NCI-H187 (cell line): ENCODE measurements around the gene MS4A10.
A peak's percentile ranks its signal among the peaks of the same experiment; 100 is the strongest.

Source experiments
- DNase-seq, 2 experiments: peaks; one replicate each; lab custom pipeline; 2025; lab: John Stamatoyannopoulos, UW

The MS4A10 gene

DNA sequence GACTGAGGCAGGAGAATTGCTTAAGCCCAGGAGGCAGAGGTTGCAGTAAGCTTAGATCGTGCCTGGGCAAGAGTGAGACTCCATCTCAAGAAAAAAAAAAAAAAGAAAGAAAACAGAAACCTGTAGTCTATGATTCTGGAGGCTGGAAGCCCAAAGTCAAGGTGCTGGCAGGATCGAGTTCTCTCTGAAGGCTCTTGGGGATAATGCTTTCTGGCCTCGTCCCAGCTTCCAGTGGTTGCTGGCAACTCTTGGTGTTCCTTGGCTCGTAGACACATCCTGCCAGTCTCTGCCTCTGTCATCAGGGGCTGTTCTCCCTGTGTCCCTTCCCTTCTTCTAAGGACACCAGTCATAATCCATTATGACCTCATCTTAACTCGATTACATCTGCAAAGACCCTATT lies 40.0 kb downstream of the MS4A10 start:
- DNase-seq: no peak

DNA sequence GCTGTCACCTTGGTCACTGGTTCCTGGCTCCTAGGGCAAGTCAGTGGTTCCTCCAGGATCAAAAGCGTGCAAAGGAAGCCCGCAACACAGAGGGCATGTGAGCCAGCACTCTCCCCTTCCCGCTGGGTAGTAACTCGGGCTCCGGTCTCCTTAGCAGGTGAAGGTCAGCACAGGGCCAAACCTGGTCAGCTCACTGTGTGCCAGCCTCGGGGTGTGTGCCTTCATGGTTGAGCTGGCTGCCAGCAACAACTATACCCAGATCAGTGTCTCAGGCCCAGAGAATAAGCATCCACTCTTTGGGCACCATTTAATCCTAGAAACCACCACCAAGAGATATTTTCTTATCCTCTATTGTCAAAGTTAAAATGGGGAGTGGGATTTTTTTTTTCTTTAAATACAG lies 40.7 kb downstream of the MS4A10 start:
- no peak for DNase-seq

GRCh38 chr11:60830478-60831142 lies 45.5 kb downstream of the MS4A10 start:
- DNase-seq: no peak

GRCh38 chr11:60831143-60831500 lies 46.0 kb downstream of the MS4A10 start:
- peak; percentile 49 to 59 for DNase-seq

GRCh38 chr11:60831501-60832079 lies 46.5 kb downstream of the MS4A10 start:
- DNase-seq: no peak

- DNase-seq: no peak
Measured at GRCh38 chr11:60834742-60835533, 49.8 kb downstream of the MS4A10 start.

- DNase-seq: no peak
Measured at GRCh38 chr11:60835534-60835846, 50.4 kb downstream of the MS4A10 start.

DNA sequence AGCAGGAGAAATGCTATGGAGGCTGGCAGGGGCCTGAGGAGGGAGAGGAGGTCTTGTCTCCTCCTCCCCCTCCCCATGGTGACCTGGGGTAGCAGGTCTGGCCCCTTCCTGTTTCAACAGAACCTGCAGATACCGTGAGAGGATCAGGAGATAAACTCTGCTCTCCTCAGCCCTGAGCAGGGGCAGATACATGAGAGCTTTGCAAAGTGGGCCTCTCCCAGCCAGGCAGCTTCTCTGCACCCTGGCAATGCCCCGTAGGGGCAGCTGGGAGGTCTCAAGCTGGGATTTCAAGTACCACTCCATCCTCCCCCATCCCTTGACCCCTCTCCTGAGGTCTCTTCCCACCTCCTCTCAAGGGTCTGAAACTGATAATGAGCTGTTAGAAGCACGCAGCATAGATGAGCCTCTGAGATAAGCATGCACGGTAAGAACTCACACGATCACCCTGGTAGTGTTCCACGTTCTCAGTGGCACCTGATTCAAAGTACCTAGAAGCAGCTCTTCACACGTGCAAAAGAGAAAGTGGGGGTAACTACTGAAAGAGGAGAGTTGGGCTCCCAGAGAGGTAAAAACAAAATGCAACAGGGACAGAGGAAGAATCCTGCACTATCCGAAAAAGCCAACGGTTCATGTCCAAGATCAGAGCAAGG lies 51.9 kb downstream of the MS4A10 start:
- no peak for DNase-seq

GRCh38 chr11:60838132-60838531 lies 53.0 kb downstream of the MS4A10 start:
- DNase-seq: no peak

DNA sequence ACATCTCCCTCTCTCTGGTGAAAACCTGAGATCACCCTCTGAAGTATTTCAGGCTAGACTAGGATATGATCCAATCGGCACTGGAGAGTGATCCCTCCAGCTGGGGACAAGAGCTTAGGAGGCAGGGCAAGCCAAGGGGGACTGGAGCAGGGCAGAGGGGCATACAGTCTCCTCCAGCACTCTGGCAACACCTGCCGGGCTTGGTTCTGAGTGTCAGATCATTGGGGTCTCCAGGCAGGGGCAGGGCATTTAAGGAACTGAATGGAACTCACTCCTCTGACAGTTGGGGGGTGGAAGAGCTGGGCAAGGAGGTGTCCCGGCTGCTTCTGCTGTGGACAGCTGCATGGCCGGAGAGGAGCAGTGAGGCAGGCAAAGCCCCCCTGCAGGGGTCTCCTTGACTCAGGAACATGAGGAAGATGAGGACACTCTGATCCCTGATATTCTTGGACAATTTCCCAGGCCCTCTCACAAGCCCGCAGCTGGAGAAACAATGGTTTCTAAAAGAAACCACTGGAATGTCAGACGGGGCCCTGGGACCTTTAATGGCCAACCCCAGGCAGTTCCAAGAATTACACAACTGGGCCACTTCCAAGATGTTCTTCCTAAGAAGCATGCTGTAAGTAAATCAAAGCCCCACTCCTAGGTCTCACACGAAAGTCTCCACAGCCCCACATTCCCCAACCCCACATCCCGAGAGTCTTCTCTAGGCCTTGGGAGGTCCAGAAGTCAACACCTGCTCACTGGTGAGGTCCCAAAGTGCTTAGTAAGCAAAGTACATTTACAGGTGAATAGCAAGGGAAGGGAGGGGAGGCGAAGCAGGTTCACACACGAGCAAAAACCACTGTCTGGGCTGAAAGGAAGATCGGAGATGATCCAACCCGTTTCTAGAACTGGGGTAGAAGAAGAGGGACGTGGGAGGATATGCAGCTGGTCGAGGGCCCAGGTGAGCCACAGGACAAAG lies 55.6 kb downstream of the MS4A10 start:
- DNase-seq: no peak

GRCh38 chr11:60841797-60842667 lies 56.9 kb downstream of the MS4A10 start, which contains the start of gene CCDC86:
Gene CCDC86, plus strand, starts transcription at chr11:60842113. Its CDS starts 12 bp downstream, at chr11:60842125.
- peak; percentile 85 to 88 for DNase-seq

DNA sequence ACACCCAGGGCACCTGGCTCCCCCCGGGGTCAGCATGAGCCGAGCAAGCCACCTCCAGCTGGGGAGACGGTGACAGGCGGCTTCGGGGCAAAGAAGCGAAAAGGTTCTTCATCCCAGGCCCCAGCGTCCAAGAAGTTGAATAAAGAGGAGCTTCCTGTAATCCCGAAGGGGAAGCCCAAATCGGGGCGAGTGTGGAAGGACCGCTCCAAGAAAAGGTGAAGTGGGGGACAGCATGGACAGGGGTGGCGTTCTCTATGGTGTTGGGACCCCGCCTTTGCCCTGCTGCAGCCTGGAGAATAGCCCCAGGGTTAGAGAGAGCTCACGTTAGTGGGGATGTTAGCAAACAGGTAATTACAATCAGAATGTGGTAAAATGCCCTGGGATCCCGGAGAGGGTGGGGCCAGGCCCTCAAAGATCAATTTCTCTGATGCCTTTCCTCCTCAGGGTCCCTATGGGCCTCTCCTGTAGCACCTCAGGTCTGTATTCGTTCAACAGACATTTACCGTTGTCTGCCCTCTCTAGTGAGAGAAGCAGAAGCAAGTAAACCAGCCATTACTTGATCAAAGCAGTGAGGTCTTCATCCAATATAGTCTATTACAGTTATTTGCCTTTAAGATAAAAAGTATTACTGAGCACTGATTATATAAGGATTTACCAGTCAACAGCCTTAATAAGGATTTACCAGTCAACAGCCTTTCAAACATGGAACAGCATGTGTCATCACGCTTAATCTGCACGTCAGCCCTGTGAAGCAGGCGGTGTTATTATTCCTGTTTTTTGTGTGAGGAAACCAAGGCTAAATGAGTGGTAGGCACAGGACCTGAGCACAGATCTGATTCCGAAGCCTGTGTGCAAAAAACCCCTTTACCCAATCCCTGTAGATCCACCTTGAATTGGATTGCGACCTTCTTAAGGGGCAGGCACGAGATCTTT lies 57.8 kb downstream of the MS4A10 start:
- DNase-seq: no peak

- DNase-seq: no peak
Measured at GRCh38 chr11:60844045-60844869, 59.1 kb downstream of the MS4A10 start.

- no peak for DNase-seq
Measured at GRCh38 chr11:60844870-60845221, 59.7 kb downstream of the MS4A10 start.

DNA sequence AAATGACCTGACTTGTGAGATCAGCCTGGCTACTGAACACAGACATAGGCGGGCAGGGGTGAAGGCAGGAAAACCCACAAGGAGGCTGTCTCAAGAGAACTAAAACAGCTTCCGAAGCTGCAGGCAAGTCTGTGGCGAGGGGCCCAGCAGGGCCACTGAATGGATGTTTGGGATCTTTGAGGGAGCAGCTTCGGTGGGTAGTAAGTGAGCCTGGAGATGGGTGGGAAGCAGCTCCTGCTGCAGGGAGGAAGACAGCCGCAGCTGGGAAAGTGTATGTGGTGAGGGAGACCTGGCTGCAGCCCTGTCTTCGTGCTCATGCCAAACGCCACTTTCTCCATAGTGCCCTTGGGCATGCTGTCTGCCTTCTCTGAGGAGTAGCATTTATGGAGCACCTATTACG lies 60.2 kb downstream of the MS4A10 start:
- DNase-seq: no peak

- no peak for DNase-seq
Measured at GRCh38 chr11:60847281-60847680, 62.1 kb downstream of the MS4A10 start.

GRCh38 chr11:60847896-60848295 lies 62.8 kb downstream of the MS4A10 start:
- no peak for DNase-seq

- no peak for DNase-seq
Measured at GRCh38 chr11:60848714-60849151, 63.6 kb downstream of the MS4A10 start.
